Activated gamma-delta T cell (primary cell): ENCODE measurements around the gene KIAA1586.
A peak's percentile ranks its signal among the peaks of the same experiment; 100 is the strongest.
"Not testable (repeated sequence)": the region's sequence is repeated elsewhere in the genome, so short reads cannot be mapped to it uniquely, and the experiment has no call there.

Experiments used
- DNase-seq: peaks from one replicate; lab custom pipeline; 2025; lab: John Stamatoyannopoulos, UW
- total RNA-seq, 2 donors: gene quantifications; one replicate each; lab custom pipeline; 2026; lab: John Stamatoyannopoulos, UW

Gene KIAA1586, protein sequence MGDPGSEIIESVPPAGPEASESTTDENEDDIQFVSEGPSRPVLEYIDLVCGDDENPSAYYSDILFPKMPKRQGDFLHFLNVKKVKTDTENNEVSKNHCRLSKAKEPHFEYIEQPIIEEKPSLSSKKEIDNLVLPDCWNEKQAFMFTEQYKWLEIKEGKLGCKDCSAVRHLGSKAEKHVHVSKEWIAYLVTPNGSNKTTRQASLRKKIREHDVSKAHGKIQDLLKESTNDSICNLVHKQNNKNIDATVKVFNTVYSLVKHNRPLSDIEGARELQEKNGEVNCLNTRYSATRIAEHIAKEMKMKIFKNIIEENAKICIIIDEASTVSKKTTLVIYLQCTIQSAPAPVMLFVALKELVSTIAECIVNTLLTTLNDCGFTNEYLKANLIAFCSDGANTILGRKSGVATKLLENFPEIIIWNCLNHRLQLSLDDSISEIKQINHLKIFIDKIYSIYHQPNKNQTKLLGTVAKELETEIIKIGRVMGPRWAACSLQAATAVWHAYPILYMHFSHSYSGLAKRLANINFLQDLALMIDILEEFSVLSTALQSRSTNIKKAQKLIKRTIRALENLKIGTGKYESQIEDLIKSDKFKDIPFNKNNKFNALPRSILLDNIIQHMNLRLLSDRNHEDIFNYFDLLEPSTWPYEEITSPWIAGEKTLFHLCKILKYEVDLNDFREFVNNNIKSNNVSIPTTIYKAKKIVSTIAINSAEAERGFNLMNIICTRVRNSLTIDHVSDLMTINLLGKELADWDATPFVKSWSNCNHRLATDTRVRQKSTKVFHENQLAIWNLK
- 21.6 to 23.0 reads per million in 2 donors for total RNA-seq

DNA sequence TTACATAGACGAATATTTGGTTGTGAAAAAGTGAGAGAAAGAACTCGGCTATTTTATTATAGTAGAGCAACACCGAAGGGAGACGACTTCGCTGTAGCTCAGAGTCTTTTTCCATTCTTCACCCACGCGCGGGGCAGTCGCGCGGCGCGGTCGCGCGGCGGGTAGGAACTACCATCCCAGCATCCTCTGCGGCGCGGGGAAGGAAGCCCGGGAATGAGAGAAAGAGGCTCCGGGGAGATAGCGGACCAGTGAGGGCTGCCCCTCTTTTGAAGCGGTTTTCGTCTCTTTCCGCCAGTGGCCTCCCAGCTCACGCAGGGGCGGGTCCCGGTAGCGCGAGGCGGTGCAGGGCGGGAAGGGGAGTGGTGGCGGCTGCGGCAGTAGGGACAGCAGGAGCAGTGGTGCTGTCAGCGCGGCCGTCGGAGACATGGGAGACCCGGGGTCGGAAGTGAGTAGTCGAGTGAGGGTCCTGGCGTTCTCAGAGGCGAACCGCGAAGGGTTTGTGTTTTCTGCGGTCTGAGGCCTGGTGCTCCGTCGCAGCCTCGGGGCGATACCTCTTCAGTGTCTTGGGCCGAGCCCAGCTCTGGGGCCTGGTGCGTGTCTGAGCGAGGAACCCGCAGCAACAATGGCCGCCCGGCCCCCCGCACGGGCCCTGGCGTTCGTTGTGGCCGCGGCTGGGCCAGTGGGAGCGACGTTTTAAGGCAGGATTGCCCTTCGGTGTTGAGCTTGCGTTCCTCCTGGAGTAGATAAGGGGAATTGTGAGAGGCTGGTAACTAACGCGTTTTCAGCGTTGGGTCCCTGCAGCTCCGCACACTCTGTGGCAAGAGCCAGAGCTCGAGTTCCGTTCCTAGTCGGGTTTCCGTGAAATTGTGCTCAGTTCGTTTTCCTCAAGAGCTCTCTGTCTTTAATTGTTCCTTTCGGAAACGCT is at the start of gene KIAA1586:
TSS of gene KIAA1586 (plus strand) at position 362 of the 925 bp plus-strand sequence. CDS start at position 425, 63 bp downstream.
- DNase-seq: peak; percentile 62

DNA sequence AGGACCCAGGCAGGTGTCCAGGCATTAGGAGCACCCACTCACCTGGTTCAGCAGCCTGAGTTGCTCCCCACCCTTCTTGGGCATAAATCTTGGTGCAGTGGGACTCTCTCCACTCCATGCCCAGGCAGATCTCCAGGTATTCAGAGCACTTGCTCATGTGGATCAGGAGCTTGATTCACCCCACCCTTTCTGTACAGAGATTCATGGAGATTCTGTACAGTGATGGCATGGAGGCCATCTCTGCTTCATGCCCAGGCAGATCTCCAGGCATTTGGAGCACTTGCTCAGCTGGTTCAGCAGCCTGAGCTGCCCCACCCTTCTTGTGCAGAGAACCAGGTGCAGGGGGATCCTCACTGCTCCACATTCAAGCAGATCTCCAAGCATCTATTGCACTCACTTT is 47.4 kb upstream of the KIAA1586 start:
- no peak for DNase-seq

- DNase-seq: not testable (repeated sequence)
These were observed 46.7 kb upstream of the KIAA1586 start for GRCh38 chr6:56999748-57000147.

- no peak for DNase-seq
These were observed 44.3 kb upstream of the KIAA1586 start for GRCh38 chr6:57002197-57002596.

- DNase-seq: no peak
These were observed 42.2 kb upstream of the KIAA1586 start for GRCh38 chr6:57004292-57004691.

- DNase-seq: no peak
These were observed 40.4 kb upstream of the KIAA1586 start for GRCh38 chr6:57006101-57006500.

GRCh38 chr6:57008069-57008468 is 38.4 kb upstream of the KIAA1586 start:
- DNase-seq: not testable (repeated sequence)

- no peak for DNase-seq
These were observed 33.0 kb upstream of the KIAA1586 start for GRCh38 chr6:57013521-57013926.

GRCh38 chr6:57017069-57017468 is 29.4 kb upstream of the KIAA1586 start:
- no peak for DNase-seq

GRCh38 chr6:57017841-57018240 is 28.7 kb upstream of the KIAA1586 start:
- no peak for DNase-seq

DNA sequence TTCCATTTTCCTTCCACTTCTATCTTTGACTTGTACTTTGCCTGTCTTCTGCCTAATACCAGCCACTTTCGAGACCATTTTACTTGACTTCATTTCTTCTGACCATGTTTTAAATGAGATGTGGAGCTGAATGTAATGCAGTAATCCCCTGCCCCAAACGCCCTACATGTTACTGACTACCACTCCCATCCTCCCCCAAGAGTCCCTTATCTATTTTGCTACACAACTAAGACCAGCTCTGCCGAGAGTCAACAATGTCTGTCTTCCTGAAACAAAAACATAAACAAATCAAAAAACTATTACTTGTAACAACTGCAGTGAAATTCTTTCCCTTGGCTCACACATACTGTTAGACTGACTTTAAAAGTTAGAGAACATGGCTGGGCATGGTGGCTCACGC is 27.1 kb upstream of the KIAA1586 start:
- no peak for DNase-seq

DNA sequence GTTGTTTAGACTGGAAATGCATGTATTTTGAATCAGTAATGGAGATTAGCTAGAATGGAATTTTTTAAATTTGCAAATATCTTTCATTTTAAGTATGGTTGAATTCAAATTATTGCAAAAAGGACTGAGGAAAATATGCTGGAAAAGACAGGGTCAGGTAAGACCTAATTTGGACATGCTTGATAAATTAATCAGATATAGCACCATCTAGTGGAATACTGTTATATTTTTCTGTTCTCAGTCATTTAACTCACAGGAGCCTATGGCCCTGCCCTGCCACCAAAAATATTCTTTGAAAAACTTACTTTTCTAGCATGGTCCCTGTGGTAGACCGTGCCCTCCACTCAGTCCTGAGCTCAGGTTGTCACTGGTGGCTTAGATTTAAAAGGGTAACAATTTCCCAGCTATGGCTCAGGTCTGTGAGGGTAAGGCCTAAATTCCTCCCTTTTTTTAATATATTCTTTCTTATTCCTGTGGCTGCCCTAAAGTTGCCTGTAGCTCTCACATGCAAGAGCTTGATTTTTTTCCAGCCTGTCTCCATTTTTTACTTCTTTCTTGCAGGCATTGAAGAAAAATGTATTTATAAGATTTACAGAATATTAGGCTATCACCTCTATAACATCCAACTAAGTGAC is 25.3 kb upstream of the KIAA1586 start:
- DNase-seq: no peak

DNA sequence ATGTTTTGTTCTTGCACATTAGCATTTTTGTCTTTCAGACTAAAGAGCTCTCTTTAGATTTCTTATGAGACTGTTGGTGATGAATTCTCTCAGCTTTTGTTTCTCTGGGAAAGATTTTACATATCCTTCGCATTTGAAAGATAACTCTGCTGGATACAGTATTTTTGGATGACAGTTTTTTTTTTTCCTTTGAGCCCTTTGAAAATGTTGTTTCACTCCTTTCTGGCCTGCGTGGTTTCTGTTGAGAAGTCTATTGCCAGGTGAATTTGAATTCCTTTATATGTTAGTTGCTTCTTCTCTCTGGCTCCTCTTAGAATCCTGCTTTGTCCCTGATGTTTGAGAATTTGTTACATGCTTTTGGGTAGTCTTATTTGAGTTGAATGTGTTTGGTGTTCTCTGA is 22.2 kb upstream of the KIAA1586 start:
- no peak for DNase-seq

DNA sequence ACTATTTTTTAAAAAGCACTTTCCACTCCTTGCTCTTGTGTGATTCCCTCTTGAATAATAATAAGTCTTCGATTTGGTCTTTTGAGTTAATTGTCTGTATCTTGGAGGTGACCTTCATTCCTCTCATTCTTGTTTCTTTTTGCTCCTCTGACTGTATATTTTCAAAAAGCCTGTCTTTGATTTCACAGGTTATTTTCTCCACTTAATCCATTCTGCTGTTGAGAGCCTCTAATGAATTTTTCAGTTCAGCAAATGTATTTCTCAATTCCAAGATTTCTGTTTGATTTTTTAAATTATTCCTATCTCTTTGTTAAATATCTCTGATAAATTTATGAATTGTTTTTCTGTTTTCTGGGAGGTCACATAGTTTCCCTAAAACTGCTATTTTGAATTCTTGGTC is 21.7 kb upstream of the KIAA1586 start:
- DNase-seq: no peak

DNA sequence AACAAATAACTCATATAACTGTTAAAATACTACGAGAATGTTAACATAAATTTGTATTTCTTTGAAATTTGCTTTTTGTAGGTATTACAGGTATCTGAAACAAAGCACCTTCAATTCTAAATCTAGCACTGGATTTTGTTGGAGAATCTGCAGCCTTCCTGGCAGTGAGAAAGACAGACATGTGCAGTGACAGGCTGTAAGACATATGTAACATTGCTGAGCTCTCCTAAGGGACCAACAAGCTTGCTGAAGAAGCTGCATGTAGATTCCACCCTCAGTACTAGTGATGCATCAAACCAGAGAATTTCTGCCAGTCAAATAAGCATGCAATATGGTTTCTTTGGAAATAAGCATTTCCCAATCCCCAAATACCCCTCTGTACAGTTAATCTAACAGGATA is 20.5 kb upstream of the KIAA1586 start:
- no peak for DNase-seq

DNA sequence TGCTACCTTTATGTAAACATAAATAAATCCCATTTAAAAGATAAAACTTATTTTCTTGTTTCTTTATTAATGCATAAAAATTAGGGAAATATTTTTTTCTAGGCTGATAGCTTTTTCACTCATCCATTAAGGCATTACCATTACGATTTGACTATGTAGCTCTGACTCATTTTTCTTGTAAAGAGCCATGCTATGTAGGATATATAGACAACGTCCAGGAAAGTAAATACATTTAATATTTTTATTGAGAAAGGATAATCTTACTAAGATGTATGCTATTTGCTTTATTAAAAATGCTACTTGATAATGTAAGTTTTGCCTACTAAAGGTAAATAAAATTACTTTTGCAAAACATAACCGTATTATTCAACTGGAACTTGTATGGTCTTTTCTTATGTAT is 19.2 kb upstream of the KIAA1586 start:
- DNase-seq: no peak

DNA sequence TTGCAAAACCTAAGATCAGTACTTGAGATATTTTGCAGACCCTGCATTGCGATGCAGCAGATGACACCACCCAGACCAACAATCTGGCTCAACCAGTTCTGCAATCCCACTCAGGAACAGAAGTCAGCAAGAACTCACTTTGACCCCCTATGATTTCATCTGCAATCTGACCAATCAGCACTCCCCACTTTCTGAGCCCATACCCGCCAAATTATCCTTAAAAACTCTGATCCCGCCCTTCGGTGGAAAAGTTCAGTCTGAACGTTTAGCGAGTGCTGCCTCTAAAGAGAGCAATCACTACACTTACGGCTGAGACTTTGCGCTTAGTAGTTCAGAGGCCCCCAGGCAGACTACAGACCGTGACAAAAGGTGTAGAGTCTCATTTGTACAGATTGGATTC is 17.3 kb upstream of the KIAA1586 start:
- no peak for DNase-seq

DNA sequence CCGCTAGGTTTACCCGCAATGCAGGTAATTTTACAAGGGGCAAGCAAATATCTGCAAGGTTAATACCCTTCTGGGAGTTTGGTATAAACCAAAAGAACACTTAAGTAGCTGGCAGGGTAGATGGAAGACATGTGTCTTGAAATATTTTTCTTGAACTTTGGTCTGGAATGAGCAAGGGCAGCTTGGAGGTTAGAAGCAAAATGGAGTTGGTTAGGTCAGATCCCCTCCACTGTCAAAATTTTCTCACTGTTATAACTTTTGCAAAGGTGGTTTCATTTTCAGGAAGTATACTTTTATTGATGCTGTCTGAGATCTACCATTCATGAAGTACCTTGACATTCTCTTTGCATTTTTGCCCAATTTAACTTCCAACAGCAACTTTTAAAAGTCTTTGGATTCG is 13.3 kb upstream of the KIAA1586 start:
- no peak for DNase-seq

DNA sequence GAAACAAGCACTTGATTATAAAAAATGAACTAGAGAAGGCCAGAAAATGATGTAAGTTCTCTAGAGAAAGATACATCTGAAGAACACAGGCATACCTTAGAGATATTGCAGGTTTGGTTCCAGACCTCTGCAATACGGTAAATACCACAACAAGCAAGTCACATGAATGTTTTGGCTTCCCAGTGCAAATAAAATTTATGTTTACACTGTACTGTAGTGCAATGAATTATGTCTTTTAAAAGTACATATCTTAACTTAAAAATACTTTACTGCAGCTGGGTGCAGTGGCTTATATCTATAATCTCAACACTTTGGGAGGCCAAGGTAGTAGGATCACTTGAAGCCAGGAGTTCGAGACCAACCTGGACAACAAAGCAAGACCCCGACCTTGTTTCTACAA is 10.9 kb upstream of the KIAA1586 start:
- DNase-seq: no peak

GRCh38 chr6:57038906-57039305 is 7.6 kb upstream of the KIAA1586 start:
- no peak for DNase-seq

GRCh38 chr6:57040011-57040410 is 6.5 kb upstream of the KIAA1586 start:
- DNase-seq: no peak
